HepG2 (cell line): ENCODE measurements around the gene ACSL3. TPM values are rescaled to one million over a fixed set of nuclear protein-coding genes. Genes with fewer than 3 reads are reported as not detected.
A peak's percentile ranks its signal among the peaks of the same experiment; 100 is the strongest.

Source experiments
- ATF7 ChIP-seq, 2 experiments: fragments of 450-650 bp in 1 of 2; sonication (generic) in 1 of 2; formaldehyde crosslinking in 1 of 2; IDR thresholded peaks; 2 replicates each; pipeline versions ENCODE4 v1.4.0 to v1.6.1; 2016 to 2020; ENCODE audit warnings: antibody characterized with exemption in 1 of 2, mild to moderate bottlenecking in 1 of 2, missing genetic modification reagents in 1 of 2
- ATM ChIP-seq: fragments of 450-650 bp; IDR thresholded peaks from 2 replicates; pipeline ENCODE4 v1.7.1; 2017; ENCODE audit warnings: mild to moderate bottlenecking, borderline replicate concordance
- CENPBD1 ChIP-seq: sonication (generic); formaldehyde crosslinking; IDR thresholded peaks from 2 replicates; pipeline ENCODE4 v1.8.0; 2022; ENCODE audit warnings: missing genetic modification reagents, low read depth, mild to moderate bottlenecking, borderline replicate concordance
- EHMT2 ChIP-seq: fragments of 200-600 bp; sonication (generic); IDR thresholded peaks from 2 replicates; pipeline ENCODE4 v1.7.0; 2017; ENCODE audit warnings: antibody characterized with exemption, low read depth, low read length, borderline replicate concordance
- NR2F2 ChIP-seq: IDR thresholded peaks from 2 replicates; pipeline ENCODE4 v1.6.1; 2012; ENCODE audit warnings: low read depth, inconsistent platforms, borderline replicate concordance
- PCBP1 ChIP-seq: fragments of 200-400 bp; formaldehyde crosslinking; IDR thresholded peaks from 2 replicates; pipeline ENCODE4 v1.6.1; 2017; ENCODE audit warnings: mild to moderate bottlenecking, low read depth, low read length, borderline replicate concordance
- PHF8 ChIP-seq: sonication (generic); formaldehyde crosslinking; IDR thresholded peaks from 2 replicates; pipeline ENCODE4 v1.5.0; 2020; ENCODE audit warnings: missing genetic modification reagents
- PPARG ChIP-seq: conservative IDR thresholded peaks from 2 replicates; pipeline ENCODE4 v1.6.1; 2016; ENCODE audit warnings: missing biosample characterization, missing genetic modification reagents
- SCMH1 ChIP-seq: sonication (generic); formaldehyde crosslinking; IDR thresholded peaks from 2 replicates; pipeline ENCODE4 v1.9.0; 2021; ENCODE audit warnings: missing genetic modification reagents, mild to moderate bottlenecking, borderline replicate concordance
- SKI ChIP-seq: fragments of 450-650 bp; IDR thresholded peaks from one replicate; pipeline ENCODE4 v1.6.1; 2018; ENCODE audit warnings: mild to moderate bottlenecking; ENCODE audit not compliant: partially characterized antibody
- SP1 ChIP-seq, 2 experiments: fragments of 450-650 bp in 1 of 2; sonication (generic) in 1 of 2; formaldehyde crosslinking in 1 of 2; IDR thresholded peaks; 2 replicates each; pipeline versions ENCODE4 v1.4.0 to v1.6.1; 2016 to 2020; ENCODE audit warnings: missing genetic modification reagents in 1 of 2
- ZBTB3 ChIP-seq: sonication (generic); formaldehyde crosslinking; IDR thresholded peaks from 2 replicates; pipeline ENCODE4 v1.4.0; 2020; ENCODE audit warnings: low read depth, mild to moderate bottlenecking, moderate library complexity, missing genetic modification reagents, borderline replicate concordance
- ZBTB38 ChIP-seq: sonication (generic); formaldehyde crosslinking; IDR thresholded peaks from 2 replicates; pipeline ENCODE4 v1.5.1; 2020; ENCODE audit warnings: mild to moderate bottlenecking, missing genetic modification reagents
- ZNF136 ChIP-seq: sonication (generic); formaldehyde crosslinking; IDR thresholded peaks from 2 replicates; pipeline ENCODE4 v1.8.1; 2022; ENCODE audit warnings: low read depth, mild to moderate bottlenecking, moderate library complexity, missing genetic modification reagents
- ZNF207 ChIP-seq: fragments of 450-650 bp; IDR thresholded peaks from 2 replicates; pipeline ENCODE4 v1.6.1; 2016; ENCODE audit warnings: antibody characterized with exemption, borderline replicate concordance
- ZNF737 ChIP-seq: sonication (generic); formaldehyde crosslinking; IDR thresholded peaks from 2 replicates; pipeline ENCODE4 v1.5.0; 2020; ENCODE audit warnings: missing genetic modification reagents, mild to moderate bottlenecking, borderline replicate concordance
- ZNF772 ChIP-seq: sonication (generic); formaldehyde crosslinking; IDR thresholded peaks from 2 replicates; pipeline ENCODE4 v1.5.0; 2020; ENCODE audit warnings: mild to moderate bottlenecking, missing genetic modification reagents
- ZNF781 ChIP-seq: sonication (generic); formaldehyde crosslinking; IDR thresholded peaks from 2 replicates; pipeline ENCODE4 v1.5.1; 2020; ENCODE audit warnings: borderline replicate concordance, mild to moderate bottlenecking, missing genetic modification reagents; ENCODE audit errors: not compliant biosample characterization
- ZSCAN20 ChIP-seq: sonication (generic); formaldehyde crosslinking; IDR thresholded peaks from 2 replicates; pipeline ENCODE4 v1.4.0; 2020; ENCODE audit warnings: missing genetic modification reagents, mild to moderate bottlenecking, borderline replicate concordance
- ZXDC ChIP-seq: sonication (generic); formaldehyde crosslinking; IDR thresholded peaks from 2 replicates; pipeline ENCODE4 v1.5.0; 2020; ENCODE audit warnings: mild to moderate bottlenecking, missing genetic modification reagents
- polyA plus RNA-seq, 8 experiments: library from polyadenylated mRNA; depleted of rRNA in 3 of 8; stranded (reverse) in 7 of 8; unstranded in 1 of 8; fragments of >200 nt; fragmentation: Illumina TruSeq in 4 of 8; extraction: Trizol in 4 of 8; gene quantifications; 2 replicates each; pipeline versions ENCODE4 v1.2.1 to v1.2.3, GENCODE V29; 2011 to 2016; ENCODE audit warnings: low read depth in 4 of 8, missing spikeins in 1 of 8, mixed read lengths in 1 of 8; ENCODE audit not compliant: insufficient read depth in 1 of 8
- total RNA-seq, 5 experiments: library from RNA; depleted of rRNA; stranded (reverse); fragments of >200 nt; fragmentation: Illumina TruSeq; extraction: Trizol; gene quantifications; 2 replicates each; pipeline ENCODE4 v1.2.3, GENCODE V29; 2016; ENCODE audit warnings: low read depth in 1 of 5
- TF ChIP-seq, protein P1 (sequence below): sonication (generic); formaldehyde crosslinking; IDR thresholded peaks from 2 replicates; pipeline ENCODE4 v1.5.0; 2020; ENCODE audit warnings: missing genetic modification reagents
- TF ChIP-seq, protein P2 (sequence below): IDR thresholded peaks from 2 replicates; pipeline ENCODE4 v1.6.1; 2016; ENCODE audit warnings: missing compliant biosample characterization, missing genetic modification reagents, borderline replicate concordance

Gene ACSL3
- total and polyA plus RNA-seq, 2 of the 13 experiments (the other 11 are each of a cell fraction or from before 2014, with no cell fraction given) = 305 to 365 TPM

DNA sequence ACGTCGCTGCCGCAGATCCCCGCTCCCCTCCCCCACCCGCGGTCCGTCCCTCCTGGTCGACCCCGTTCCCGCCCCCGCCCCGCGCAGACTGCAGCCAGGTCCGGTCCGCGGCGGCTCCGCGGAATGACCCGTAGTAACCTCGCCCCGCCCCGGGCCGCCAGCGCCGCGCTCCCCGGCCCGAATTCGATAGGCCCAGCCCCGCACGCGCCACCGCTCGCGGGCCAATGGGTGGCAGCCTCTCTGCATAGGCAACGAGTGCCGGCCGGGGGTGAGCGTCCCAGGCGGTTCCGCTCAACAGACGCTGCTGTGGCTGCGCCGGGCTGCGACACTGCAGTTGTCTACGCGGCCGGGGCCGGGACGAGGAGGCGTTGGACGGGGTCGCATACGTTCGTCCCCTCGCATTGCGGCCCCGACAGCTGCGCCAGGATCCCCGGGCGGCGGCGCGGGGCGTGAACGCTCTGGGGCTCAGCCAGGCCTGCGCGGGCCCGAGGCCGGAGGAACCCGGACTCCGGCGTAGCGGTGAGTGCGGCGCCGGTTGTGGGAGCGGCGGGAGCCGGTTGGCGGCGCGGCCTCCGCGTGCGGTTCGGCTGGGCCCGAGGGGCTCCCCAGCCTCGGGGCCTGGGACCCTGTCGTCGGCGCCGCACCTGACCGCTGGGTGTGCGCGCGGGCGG, at the start of gene ACSL3 (continued):
- TF ChIP-seq ZNF136 (CRISPR knock-in tag) (peak; percentile 2; the same call in 1 of the 2 replicates), PPARG (peak; percentile 68), ZNF772 (CRISPR knock-in tag) (peak; percentile 76; the same call in 1 of the 2 replicates), ZNF781 (CRISPR knock-in tag) (peak; percentile 60), ATF7 (IDR thresholded peaks at IDR 0.05) (no peak), ATF7 (CRISPR knock-in tag; IDR thresholded peaks at IDR 0.05) (peak; percentile 49; the same call in 1 of the 2 replicates), PHF8 (CRISPR knock-in tag) (peak; percentile 91), ZBTB3 (CRISPR knock-in tag) (no peak), EHMT2 (no peak), ZNF207 (no peak), ZNF737 (CRISPR knock-in tag) (peak; percentile 87; the same call in 1 of the 2 replicates), SP1 (IDR thresholded peaks at IDR 0.05) (no peak), SP1 (CRISPR knock-in tag; IDR thresholded peaks at IDR 0.05) (peak; percentile 69), ZSCAN20 (peak; percentile 98), CENPBD1 (CRISPR knock-in tag) (peak; percentile 65; the same call in 1 of the 2 replicates), ZXDC (CRISPR knock-in tag) (peak; percentile 96), NR2F2 (no peak; the same call in 1 of the 2 replicates), ZBTB38 (CRISPR knock-in tag) (peak; percentile 93), SCMH1 (CRISPR knock-in tag) (no peak), PCBP1 (0 out of 2 replicates have a peak, but pooled peaks have one; percentile 40), SKI (peak; percentile 97), ATM (no peak)
- TF ChIP-seq, protein P1, sequence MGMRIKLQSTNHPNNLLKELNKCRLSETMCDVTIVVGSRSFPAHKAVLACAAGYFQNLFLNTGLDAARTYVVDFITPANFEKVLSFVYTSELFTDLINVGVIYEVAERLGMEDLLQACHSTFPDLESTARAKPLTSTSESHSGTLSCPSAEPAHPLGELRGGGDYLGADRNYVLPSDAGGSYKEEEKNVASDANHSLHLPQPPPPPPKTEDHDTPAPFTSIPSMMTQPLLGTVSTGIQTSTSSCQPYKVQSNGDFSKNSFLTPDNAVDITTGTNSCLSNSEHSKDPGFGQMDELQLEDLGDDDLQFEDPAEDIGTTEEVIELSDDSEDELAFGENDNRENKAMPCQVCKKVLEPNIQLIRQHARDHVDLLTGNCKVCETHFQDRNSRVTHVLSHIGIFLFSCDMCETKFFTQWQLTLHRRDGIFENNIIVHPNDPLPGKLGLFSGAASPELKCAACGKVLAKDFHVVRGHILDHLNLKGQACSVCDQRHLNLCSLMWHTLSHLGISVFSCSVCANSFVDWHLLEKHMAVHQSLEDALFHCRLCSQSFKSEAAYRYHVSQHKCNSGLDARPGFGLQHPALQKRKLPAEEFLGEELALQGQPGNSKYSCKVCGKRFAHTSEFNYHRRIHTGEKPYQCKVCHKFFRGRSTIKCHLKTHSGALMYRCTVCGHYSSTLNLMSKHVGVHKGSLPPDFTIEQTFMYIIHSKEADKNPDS (CRISPR knock-in tag) = no peak
- TF ChIP-seq, protein P2, sequence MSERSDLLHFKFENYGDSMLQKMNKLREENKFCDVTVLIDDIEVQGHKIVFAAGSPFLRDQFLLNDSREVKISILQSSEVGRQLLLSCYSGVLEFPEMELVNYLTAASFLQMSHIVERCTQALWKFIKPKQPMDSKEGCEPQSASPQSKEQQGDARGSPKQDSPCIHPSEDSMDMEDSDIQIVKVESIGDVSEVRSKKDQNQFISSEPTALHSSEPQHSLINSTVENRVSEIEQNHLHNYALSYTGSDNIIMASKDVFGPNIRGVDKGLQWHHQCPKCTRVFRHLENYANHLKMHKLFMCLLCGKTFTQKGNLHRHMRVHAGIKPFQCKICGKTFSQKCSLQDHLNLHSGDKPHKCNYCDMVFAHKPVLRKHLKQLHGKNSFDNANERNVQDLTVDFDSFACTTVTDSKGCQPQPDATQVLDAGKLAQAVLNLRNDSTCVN = peak; percentile 73; the same call in 1 of the 2 replicates
